HG02798 (cell line): ENCODE measurements around the gene DCBLD1.
A peak's percentile ranks its signal among the peaks of the same experiment; 100 is the strongest.
"Not testable (repeated sequence)": the region's sequence is repeated elsewhere in the genome, so short reads cannot be mapped to it uniquely, and the experiment has no call there.

Source experiments
- ATAC-seq: cut with Tn5 transposase; IDR thresholded peaks from one replicate; pipeline ENCODE4 v1.9.1; 2021; ENCODE audit warnings: mild to moderate bottlenecking; ENCODE audit not compliant: unreplicated experiment, poor library complexity

Gene DCBLD1

GRCh38 chr6:117496383-117496990 lies 14.0 kb downstream of the DCBLD1 start:
- peak; percentile 49 for ATAC-seq

GRCh38 chr6:117497237-117497636 lies 14.8 kb downstream of the DCBLD1 start:
- ATAC-seq, result no peak

DNA sequence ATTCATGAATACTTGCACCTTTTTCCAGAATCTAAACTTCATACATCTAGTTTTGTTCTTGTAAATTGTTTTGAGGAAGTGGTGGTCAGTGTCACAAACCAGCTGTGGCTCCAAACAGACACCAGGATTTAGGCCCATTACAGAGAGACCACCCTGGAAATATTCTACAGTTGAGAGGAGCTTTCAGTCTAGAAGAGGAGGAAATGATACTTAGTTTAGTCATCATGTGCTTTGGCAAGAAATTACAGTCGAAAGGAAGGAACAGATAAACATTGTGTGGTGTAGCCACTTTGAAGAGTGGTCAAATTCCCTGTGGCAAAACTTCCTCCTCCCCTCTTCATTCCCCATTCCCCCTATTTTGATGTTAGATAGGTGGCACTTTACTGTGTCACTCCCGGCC lies 15.7 kb downstream of the DCBLD1 start:
- ATAC-seq, result peak; percentile 39

- no peak for ATAC-seq
Measured at GRCh38 chr6:117501722-117502121, 19.2 kb downstream of the DCBLD1 start.

GRCh38 chr6:117502580-117502979 lies 20.1 kb downstream of the DCBLD1 start:
- no peak for ATAC-seq

DNA sequence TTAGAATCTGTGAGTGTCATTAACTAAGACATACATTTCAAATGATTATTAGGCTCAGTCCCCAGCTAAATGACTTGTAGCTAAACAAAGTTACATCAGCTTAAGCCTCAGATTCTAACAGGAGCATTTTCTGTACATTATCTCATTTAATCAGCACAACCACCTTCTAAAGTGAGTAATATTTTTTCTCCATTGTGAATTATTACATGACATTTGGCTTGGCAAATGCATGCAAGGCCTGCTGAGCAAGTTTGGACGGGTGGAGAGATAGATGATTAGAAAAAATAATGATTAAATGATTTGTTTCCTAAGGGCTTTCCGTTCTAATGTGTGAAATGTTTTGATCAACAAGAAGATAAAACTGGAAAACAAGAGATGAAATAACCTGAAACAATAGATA lies 20.7 kb downstream of the DCBLD1 start:
- ATAC-seq, result no peak

DNA sequence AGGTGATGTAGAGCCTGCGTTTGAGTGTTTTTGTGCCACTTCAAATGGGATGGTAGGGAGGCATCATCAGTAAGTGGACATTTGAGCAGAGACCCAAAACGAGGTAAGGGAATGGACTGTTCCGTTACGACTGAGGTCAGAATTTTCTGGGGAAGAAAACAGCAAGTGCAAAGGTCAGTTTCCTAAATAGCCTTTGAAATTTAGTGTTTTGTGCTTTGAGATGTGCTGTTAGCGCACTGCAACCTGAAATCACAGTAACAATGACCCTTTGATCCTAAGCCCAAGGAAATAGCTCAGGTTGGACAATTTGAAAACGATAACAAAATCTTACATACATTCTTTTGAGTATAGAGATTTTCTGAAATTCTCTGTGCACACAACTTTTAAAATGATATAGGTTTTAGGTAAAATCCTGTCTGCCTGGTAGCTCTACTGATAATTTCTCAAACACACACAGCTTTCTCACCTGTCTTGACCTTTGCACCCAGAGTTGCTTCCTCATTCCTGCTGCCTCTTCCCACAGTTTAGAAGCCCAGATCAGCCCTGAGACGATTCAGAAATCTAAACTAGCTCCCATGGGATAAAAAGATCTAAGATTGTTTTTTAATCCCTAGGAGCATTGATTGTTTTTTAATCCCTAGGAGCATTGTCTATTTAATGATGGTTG lies 22.1 kb downstream of the DCBLD1 start:
- no peak for ATAC-seq

DNA sequence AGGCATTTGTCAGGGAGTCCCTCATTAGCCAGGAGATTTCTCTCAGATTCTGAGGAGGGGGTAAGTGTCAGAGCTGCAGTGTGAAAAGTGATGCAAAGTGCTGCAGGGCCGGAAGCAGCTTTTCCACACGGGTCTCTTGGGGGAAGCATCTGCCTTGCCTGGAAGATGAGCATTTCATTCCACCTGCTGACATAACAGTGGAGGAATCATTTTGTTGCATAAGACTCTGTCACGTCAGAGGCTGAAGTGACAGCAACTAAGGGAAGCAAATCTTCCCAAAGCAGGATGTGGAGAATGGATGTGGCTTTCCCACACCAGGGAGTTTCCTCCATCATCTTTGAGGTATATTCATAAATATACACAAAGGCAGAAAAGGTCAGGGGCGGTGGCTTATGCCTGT lies 22.8 kb downstream of the DCBLD1 start:
- no peak for ATAC-seq

DNA sequence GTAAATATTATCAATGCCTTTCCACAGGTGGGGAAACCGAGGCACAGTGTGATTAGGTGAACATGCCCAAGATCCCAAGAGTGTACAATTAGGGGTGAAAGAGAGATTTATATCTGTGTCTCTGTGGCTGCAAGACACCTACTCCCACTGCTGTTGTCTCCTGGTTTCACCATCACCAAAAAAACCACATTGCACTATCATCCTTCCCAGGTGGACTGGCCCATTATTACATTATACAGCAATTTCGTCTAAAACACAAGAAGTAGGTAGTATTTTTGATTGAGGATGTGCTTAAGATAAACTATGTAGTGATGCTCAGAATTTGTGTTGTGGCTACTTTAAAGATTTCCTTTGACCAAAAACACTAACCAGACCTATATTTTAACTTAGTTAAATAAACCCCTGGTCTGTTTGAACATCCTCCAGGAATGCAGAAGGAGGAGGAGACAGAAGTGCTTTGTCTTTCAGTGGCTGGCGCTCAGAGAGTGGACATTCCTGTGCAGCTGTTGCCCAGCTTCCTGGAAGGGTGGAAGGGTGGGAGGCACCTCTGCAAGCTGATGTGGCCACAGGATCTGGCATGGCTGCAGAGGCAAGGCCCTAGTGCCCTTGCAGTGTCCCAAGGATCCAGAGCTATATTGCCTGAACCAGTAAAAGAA lies 23.8 kb downstream of the DCBLD1 start:
- no peak for ATAC-seq

DNA sequence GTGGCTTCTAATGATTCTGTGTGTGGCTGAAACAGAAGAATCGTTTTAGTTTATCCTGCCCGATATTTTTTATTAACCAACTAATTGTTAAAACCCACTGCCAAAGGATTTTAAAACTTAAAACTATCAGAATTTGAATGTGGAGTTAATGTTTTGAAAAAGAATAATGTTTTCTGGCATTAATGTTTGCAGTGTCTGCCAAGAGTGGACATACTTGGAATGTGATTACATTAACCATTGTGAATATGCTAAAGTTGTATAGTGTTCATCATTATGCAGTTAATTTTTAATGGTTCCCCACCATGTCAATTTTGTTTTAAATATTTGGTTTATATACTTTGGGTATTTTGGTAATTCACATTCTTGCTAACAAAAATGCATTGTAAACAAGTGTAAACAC lies 24.4 kb downstream of the DCBLD1 start:
- no peak for ATAC-seq

DNA sequence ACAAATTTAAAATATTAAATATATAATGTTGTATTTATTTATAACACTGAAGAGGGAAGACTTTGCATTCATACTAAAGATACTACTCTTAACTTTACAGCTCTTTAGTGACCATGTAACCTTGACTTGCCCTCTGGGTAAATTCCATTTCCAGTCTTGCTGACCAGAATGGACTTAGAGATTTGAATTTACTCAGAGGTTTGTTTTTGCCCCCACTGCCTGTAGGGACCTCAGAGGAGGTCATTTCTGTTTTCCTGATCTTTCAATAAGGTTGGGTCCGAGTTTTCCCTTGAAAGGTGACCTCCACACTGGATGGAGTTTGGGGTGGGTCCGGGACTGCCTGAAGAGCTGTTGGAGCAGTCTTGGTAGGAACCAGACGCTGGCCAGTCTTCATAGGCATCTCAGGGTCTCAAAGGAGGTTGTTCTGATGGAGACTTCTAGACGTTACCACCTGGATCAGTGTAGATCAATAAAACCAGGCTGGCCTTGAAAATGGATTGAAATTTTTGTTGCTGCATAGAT lies 26.0 kb downstream of the DCBLD1 start:
- no peak for ATAC-seq

- ATAC-seq, result no peak
Measured at GRCh38 chr6:117509021-117509420, 26.5 kb downstream of the DCBLD1 start.

GRCh38 chr6:117512056-117512828 lies 29.8 kb downstream of the DCBLD1 start:
- ATAC-seq, result no peak

DNA sequence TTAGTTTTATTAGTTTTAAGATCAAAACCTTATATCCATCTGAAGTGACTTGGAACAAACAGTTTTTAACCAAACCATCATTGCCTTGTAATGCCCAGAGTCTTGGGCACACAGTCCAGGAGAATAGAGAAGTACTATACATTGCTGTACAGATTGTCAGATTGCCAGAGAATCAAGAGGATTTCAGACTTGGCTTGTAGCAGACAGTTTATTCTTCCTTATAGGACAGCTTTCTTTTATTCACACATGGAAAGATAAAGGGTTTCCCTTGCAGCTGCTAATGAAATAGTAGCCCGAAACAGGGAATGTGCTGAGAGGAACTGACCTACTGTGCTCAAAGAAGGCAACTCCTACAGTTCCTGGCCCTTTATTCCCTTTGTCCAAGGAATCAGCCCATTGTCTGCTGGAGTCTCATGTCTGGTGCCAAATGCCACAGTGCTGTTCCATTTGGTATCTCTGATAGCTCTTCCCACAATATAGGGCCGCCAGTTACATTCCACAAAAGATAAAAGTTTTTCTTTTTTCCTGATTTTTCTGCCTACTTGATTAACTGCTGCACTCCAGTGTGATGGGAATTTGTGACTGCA lies 30.6 kb downstream of the DCBLD1 start:
- ATAC-seq, result no peak

DNA sequence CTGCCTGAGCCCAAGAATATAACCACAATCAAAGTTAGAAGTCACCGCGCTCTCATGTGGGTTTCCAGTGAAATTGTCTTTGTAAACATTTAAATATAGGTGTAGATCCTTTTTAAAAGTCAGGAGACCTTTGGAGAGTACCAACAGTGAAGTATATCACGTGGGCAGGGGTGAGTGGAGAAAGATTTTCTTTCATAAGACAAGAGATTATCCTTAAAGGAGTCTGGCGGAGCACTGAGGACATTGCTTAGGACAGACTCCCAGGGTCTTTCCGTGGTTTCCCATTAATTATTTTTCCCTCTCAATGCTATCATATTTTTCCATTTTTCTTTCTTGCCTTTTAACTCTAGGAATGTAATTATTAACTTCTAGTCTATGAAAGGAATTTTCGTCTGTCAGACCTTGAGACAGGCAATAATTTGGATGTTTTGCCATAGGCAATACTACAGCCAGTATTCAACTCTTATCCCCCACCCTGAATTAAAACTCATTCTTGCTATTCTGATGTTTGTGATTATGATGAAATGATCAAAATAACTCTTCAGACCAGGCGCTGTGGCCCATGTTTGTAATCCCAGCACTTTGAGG lies 31.4 kb downstream of the DCBLD1 start:
- no peak for ATAC-seq

- ATAC-seq, result no peak
Measured at GRCh38 chr6:117514655-117515054, 32.2 kb downstream of the DCBLD1 start.

DNA sequence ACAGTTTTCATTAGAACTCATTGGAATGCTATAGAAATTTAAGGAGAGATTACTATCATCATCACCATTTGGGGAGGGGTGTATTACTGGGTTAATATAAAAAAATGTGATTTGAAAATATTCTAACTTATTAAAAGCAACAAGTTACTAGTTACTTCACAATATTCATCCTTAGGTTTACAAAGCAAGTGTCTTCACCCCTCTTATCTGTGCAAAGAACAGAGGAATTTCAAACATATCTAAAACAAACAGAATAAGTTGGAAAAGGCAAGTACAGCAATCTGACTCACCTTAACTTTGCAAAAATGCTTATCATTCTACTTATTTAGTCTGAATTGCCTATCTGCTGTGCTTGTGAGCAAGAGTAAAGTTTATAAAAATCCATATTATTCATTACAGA lies 32.9 kb downstream of the DCBLD1 start:
- no peak for ATAC-seq

- not testable (repeated sequence) for ATAC-seq
Measured at GRCh38 chr6:117517995-117518394, 35.5 kb downstream of the DCBLD1 start.

DNA sequence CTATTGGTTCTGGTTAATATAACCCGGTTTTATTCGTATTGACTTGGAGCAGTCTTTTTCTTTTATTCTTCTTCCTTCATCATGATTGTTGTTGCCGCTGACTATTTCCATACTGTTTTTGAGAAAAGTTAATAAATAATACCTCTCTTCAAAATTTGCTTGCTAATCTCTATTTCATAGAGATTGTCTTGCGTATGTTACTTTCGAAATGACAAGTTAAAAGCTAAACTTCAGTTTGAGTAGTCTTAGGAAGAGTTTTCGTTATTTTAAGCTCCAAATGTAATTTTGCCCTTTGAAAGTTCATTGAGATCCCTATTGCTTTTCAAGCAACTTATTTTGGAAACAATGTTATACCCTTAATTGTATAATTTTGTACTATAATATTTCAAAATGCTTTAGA lies 36.4 kb downstream of the DCBLD1 start:
- ATAC-seq, result no peak
